NT2/D1 (cell line): ENCODE results near the gene COMMD7.

Experiments
- SUZ12 ChIP-seq: IDR thresholded peaks from 2 replicates; pipeline ENCODE4 v1.6.1; 2011; ENCODE audit not compliant: insufficient read length, insufficient read depth; ENCODE audit errors: extremely low read depth
- YY1 ChIP-seq: IDR thresholded peaks from 2 replicates; pipeline ENCODE4 v1.6.1; 2011; ENCODE audit not compliant: insufficient read length, insufficient read depth
- ZNF274 ChIP-seq: IDR thresholded peaks from 2 replicates; pipeline ENCODE4 v1.6.1; 2011; ENCODE audit warnings: mild to moderate bottlenecking, low read depth, low read length

DNA sequence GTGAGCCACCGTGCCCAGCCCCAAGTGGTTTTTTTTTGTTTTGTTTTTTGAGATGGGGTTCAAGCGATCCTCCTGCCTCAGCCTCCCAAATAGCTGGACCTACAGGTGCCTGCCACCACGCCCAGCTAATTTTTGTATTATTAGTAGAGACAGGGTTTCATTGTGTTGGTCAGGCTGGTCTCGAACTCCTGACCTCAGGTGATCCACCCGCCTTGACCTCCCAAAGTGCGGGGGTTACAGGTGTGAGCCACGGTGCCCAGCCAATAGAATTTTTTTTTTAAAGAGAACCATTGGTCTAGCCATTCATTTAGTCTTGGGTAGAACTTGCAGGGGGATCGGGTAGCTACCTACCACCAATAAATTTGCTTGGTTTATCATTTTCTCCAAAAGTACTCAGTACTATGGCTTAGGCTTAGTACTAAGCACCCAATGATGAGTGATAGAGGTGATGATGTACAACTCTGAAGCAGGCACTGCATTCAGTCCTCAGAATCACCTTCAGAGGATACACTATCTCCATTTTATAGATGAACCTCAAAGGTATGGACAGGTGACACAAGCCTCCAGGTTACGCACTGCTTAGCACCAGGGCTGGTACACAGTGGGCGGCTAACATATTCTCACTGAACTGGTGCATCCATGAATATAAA, 56.6 kb downstream of the COMMD7 start:
- no peak for TF ChIP-seq YY1
- TF ChIP-seq ZNF274: no peak
- TF ChIP-seq SUZ12: no peak
